ENCODE data around the gene TMEM242.

The TMEM242 gene

GRCh38 chr6:157287247-157287850 is 36.0 kb downstream of the TMEM242 start:
- DNase-seq = no peak

GRCh38 chr6:157285422-157285779 is 37.9 kb downstream of the TMEM242 start:
- DNase-seq = no peak

GRCh38 chr6:157284738-157285421 is 38.4 kb downstream of the TMEM242 start:
- DNase-seq = no peak

- DNase-seq = no peak
Measured at GRCh38 chr6:157283900-157284737, 39.2 kb downstream of the TMEM242 start.

- no peak for DNase-seq
Measured at GRCh38 chr6:157283330-157283898, 39.9 kb downstream of the TMEM242 start.

- no peak for DNase-seq
Measured at GRCh38 chr6:157282284-157282683, 41.0 kb downstream of the TMEM242 start.

- no peak for DNase-seq
Measured at GRCh38 chr6:157281570-157281969, 41.7 kb downstream of the TMEM242 start.

GRCh38 chr6:157280947-157281346 is 42.4 kb downstream of the TMEM242 start:
- no peak for DNase-seq

GRCh38 chr6:157280157-157280556 is 43.2 kb downstream of the TMEM242 start:
- DNase-seq = no peak

- DNase-seq = no peak
Measured at GRCh38 chr6:157278171-157278570, 45.1 kb downstream of the TMEM242 start.

GRCh38 chr6:157276731-157277130 is 46.6 kb downstream of the TMEM242 start:
- no peak for DNase-seq

GRCh38 chr6:157276134-157276532 is 47.2 kb downstream of the TMEM242 start:
- no peak for DNase-seq

- peak; percentile 62 for DNase-seq
Measured at GRCh38 chr6:157274471-157275226, 48.7 kb downstream of the TMEM242 start.

GRCh38 chr6:157273756-157274470 is 49.4 kb downstream of the TMEM242 start:
- DNase-seq = peak; percentile 16

GRCh38 chr6:157272866-157273755 is 50.2 kb downstream of the TMEM242 start:
- no peak for DNase-seq

- DNase-seq = no peak
Measured at GRCh38 chr6:157272372-157272771, 50.9 kb downstream of the TMEM242 start.

GRCh38 chr6:157271911-157272310 is 51.4 kb downstream of the TMEM242 start:
- DNase-seq = no peak

GRCh38 chr6:157271441-157271840 is 51.9 kb downstream of the TMEM242 start:
- no peak for DNase-seq

GRCh38 chr6:157270916-157271315 is 52.4 kb downstream of the TMEM242 start:
- DNase-seq = no peak

GRCh38 chr6:157270308-157270707 is 53.0 kb downstream of the TMEM242 start:
- no peak for DNase-seq

- DNase-seq = peak; percentile 28
Measured at GRCh38 chr6:157269261-157269794, 54.0 kb downstream of the TMEM242 start.
